T-helper 1 cell treated with Interleukin-12 subunit alpha and Interleukin-12 subunit beta and Interleukin-4 antibody, amounts not matched to agents 30 μg/mL and 1 μg/mL, for 36 hours (primary cell): ENCODE results near the gene POGK.

Experiments used
- H3K27ac Mint-ChIP-seq: one replicate; pipeline ENCODE4 v1.8.0; 2021; ENCODE audit warnings: mild to moderate bottlenecking, mixed read lengths
- H3K27me3 Mint-ChIP-seq: one replicate; pipeline ENCODE4 v1.8.0; 2021; ENCODE audit warnings: low read depth, mixed read lengths
- H3K36me3 Mint-ChIP-seq: one replicate; pipeline ENCODE4 v1.8.0; 2021; ENCODE audit warnings: low read depth, mixed read lengths
- H3K4me1 Mint-ChIP-seq: one replicate; pipeline ENCODE4 v1.8.0; 2021; ENCODE audit warnings: low read depth, mixed read lengths
- H3K4me3 Mint-ChIP-seq: one replicate; pipeline ENCODE4 v1.8.0; 2021; ENCODE audit warnings: mild to moderate bottlenecking, moderate library complexity, mixed read lengths
- H3K9me3 Mint-ChIP-seq: one replicate; pipeline ENCODE4 v1.8.0; 2021; ENCODE audit warnings: mixed read lengths

POGK gene

GRCh38 chr1:166902279-166902678 is 63.0 kb downstream of the POGK start:
- H3K4me1 Mint-ChIP-seq, result peaks cover 22% of the 10 kb centered on the region
- H3K27ac Mint-ChIP-seq, result no peak overlapping the region
- H3K27me3 Mint-ChIP-seq, result peaks cover 27% of the 10 kb centered on the region

GRCh38 chr1:166903232-166903631 is 64.0 kb downstream of the POGK start:
- Mint-ChIP-seq H3K4me1 (peaks cover 22% of the 10 kb centered on the region), H3K4me3 (no peak overlapping the region), H3K9me3 (peaks cover 3% of the 10 kb centered on the region), H3K36me3 (peaks cover 2% of the 10 kb centered on the region), H3K27me3 (peaks cover 26% of the 10 kb centered on the region), H3K27ac (no peak overlapping the region)

More at GRCh38 chr1:166902279-166902678, 63.0 kb downstream of the POGK start:
- Mint-ChIP-seq H3K36me3 (peaks cover 2% of the 10 kb centered on the region), H3K4me3 (no peak overlapping the region), H3K9me3 (peaks cover 10% of the 10 kb centered on the region)

GRCh38 chr1:166905136-166905535 is 65.9 kb downstream of the POGK start:
- H3K4me3 Mint-ChIP-seq, result no peak overlapping the region

GRCh38 chr1:166905900-166906299 is 66.6 kb downstream of the POGK start:
- peaks cover 12% of the 10 kb centered on the region for H3K27me3 Mint-ChIP-seq
- no peaks in the 10 kb centered on the region for H3K9me3 Mint-ChIP-seq
- H3K27ac Mint-ChIP-seq, result peak overlapping the region; percentile 69
- peaks cover 2% of the 10 kb centered on the region for H3K36me3 Mint-ChIP-seq
- H3K4me3 Mint-ChIP-seq, result peak overlapping the region; percentile 68
- H3K4me1 Mint-ChIP-seq, result peaks cover 26% of the 10 kb centered on the region

More at GRCh38 chr1:166905136-166905535, 65.9 kb downstream of the POGK start:
- Mint-ChIP-seq H3K36me3 (peaks cover 2% of the 10 kb centered on the region), H3K27me3 (peaks cover 15% of the 10 kb centered on the region), H3K4me1 (peaks cover 22% of the 10 kb centered on the region), H3K27ac (no peak overlapping the region), H3K9me3 (no peaks in the 10 kb centered on the region)
